A673 (cell line): ENCODE measurements around the gene RNF217.

ENCODE experiments used
- EZH2 ChIP-seq: fragments of 200-600 bp; sonication (generic); IDR thresholded peaks from 2 replicates; pipeline ENCODE4 v1.6.1; 2017; ENCODE audit warnings: borderline replicate concordance, low read depth, mild to moderate bottlenecking, mixed read lengths, antibody characterized with exemption, low read length; ENCODE audit not compliant: poor library complexity, severe bottlenecking
- TF ChIP-seq, protein P1 (sequence below): fragments of 300-800, 200-600 bp; sonication (generic); conservative IDR thresholded peaks from 2 replicates; pipeline ENCODE4 v1.5.1; 2017; ENCODE audit warnings: low read depth, mild to moderate bottlenecking, antibody characterized with exemption, low read length, moderate library complexity, mixed read lengths

DNA sequence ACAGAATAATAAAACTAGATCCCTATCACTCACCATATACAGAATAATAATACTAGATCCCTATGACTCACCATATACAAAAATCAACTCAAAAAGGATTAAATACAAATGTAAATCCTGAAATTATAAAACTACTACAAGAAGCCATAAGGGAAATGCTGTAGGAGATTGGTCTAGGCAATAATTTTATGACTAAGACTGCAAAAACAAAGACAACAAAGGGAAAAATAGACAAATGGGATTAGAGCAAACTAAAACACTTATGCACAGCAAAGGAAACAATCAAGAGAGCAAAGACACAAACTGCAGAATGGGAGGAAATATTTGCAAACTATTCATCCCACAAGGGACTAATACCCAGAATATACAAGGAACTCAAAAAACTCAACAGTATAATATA is 4.1 kb upstream of the RNF217 start:
- TF ChIP-seq, protein P1, sequence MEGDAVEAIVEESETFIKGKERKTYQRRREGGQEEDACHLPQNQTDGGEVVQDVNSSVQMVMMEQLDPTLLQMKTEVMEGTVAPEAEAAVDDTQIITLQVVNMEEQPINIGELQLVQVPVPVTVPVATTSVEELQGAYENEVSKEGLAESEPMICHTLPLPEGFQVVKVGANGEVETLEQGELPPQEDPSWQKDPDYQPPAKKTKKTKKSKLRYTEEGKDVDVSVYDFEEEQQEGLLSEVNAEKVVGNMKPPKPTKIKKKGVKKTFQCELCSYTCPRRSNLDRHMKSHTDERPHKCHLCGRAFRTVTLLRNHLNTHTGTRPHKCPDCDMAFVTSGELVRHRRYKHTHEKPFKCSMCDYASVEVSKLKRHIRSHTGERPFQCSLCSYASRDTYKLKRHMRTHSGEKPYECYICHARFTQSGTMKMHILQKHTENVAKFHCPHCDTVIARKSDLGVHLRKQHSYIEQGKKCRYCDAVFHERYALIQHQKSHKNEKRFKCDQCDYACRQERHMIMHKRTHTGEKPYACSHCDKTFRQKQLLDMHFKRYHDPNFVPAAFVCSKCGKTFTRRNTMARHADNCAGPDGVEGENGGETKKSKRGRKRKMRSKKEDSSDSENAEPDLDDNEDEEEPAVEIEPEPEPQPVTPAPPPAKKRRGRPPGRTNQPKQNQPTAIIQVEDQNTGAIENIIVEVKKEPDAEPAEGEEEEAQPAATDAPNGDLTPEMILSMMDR, result no peak
- no peak for TF ChIP-seq EZH2
